Esophagus (tissue), 2 donors: ENCODE results near the gene ABCC11. TPM values are rescaled to one million over a fixed set of nuclear protein-coding genes. Genes with fewer than 3 reads are reported as not detected.

Source experiments
- H3K27ac ChIP-seq, 2 donors: one replicate each; pipeline ENCODE4 v1.5.1; 2013; ENCODE audit warnings: low read depth in 2 of 2, mild to moderate bottlenecking in 2 of 2, inconsistent platforms in 1 of 2, low read length in 1 of 2, moderate library complexity in 1 of 2
- H3K27me3 ChIP-seq, 2 donors: one replicate each; pipeline ENCODE4 v1.6.1; 2013; ENCODE audit warnings: low read length in 2 of 2, control low read depth in 1 of 2, mild to moderate bottlenecking in 1 of 2; ENCODE audit not compliant: insufficient read depth in 2 of 2, control insufficient read depth in 1 of 2
- H3K36me3 ChIP-seq, 2 donors: one replicate each; pipeline ENCODE4 v1.6.1; 2013; ENCODE audit warnings: low read length in 1 of 2; ENCODE audit not compliant: control insufficient read depth in 2 of 2, insufficient read depth in 2 of 2
- H3K4me1 ChIP-seq, 2 donors: one replicate each; pipeline ENCODE4 v1.6.1; 2013; ENCODE audit warnings: low read length in 1 of 2; ENCODE audit not compliant: control insufficient read depth in 2 of 2, insufficient read depth in 2 of 2
- H3K4me3 ChIP-seq, 2 donors: one replicate each; pipeline ENCODE4 v1.5.1; 2013; ENCODE audit warnings: low read length in 2 of 2, mild to moderate bottlenecking in 2 of 2, low read depth in 1 of 2, moderate library complexity in 1 of 2
- H3K9me3 ChIP-seq, 2 donors: one replicate each; pipeline ENCODE4 v1.6.1; 2013; ENCODE audit warnings: mild to moderate bottlenecking in 2 of 2, low read depth in 1 of 2, low read length in 1 of 2, moderate library complexity in 1 of 2; ENCODE audit not compliant: control insufficient read depth in 2 of 2, insufficient read depth in 1 of 2
- WGBS, 2 donors: extraction: QIAGEN DNeasy Blood & Tissue Kit; methylation state at CpG; one replicate each; pipeline ENCODE4 v1.1.7; 2013; 5-methylcytosine and 5-hydroxymethylcytosine counted together
- polyA plus RNA-seq, 2 donors: library from polyadenylated mRNA; stranded (reverse); fragments of 200-250 nt; gene quantifications; one replicate each; pipeline ENCODE4 v1.2.3, GENCODE V29; 2013
- donor health status: healthy with polysubstance abuse.
- donor health status: Bipolar disorder and iron deficiency.

ABCC11 gene
- polyA plus RNA-seq, 2 donors, result 0.08 TPM

DNA sequence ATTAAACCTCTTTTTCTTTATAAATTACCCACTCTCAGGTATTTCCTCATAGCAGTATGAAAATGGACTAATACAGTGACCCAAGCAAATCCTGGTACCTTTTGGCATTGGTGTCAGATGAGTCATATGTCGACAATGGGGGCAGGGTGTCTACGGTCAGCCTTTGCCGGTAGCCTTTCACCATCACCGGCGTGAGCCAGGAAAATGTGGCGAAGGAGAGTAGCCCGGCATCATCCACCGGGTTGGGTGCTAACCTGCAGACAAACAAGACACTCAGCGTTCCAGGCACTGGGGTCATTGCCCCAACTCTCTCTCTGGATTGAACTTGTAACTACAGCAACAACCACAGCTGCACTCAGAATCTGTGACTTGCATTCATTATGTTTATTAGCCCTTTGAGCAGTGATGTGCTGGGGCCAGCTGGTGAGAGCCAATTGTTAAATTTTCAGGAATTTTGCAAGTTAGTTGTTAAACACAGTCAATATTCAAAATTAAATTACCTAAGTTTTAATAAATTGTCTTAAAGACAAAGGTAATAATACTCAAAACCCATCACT is 103.4 kb downstream of the ABCC11 start:
- no peaks in the 10 kb centered on the region for H3K36me3 ChIP-seq
- WGBS, 2 donors, result 94% methylated on average over 9 of the region's 9 CpGs
- H3K4me3 ChIP-seq, result no peak overlapping the region
- no peak overlapping the region for H3K27ac ChIP-seq
- peaks cover 2 to 7% of the 10 kb centered on the region in 2 donors for H3K9me3 ChIP-seq
- H3K4me1 ChIP-seq, result no peaks in the 10 kb centered on the region
- no peaks in the 10 kb centered on the region for H3K27me3 ChIP-seq

DNA sequence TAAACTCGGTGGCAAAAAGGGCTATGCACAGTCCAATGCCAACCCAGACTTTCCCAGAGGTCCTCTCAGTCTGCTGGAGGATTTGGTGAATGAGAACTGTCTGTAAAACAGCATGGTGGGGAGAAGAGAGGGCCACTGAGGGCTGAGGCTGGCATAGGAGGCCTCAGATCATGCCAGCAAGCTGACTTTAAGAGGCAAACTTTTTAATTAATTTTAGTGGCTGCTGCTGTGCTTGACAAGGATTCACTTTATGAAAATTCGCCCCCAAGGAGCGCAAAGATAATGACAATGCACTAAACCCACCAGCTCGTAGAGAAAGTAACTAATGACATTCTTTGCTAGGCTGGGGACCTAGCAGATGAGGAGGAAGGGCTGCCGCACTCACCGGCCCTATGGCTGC is 106.5 kb downstream of the ABCC11 start:
- 91 to 93% methylated on average over 6 of the region's 6 CpGs for WGBS, 2 donors
- no peaks in the 10 kb centered on the region for H3K9me3 ChIP-seq
- no peaks in the 10 kb centered on the region for H3K36me3 ChIP-seq

DNA sequence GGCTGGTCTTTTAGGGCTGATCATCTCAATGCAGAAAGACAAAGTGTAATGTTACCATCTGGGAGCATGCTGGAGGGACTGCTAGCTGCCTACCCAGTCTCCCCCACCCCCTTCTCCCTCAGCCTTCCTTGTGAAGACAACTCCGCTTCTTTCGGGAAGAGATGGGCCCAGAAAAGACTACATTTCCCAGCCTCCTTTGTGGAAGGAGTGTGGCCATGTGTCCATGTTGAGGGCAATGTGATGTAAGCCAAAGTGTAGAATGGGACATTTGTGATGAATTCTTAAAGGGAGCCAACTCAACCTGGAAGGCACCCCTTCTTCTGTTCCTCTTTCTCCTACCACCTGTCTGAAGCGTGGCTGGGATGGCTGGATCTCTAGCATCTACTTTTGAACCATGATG is 107.8 kb downstream of the ABCC11 start:
- H3K27me3 ChIP-seq, result no peaks in the 10 kb centered on the region
- H3K4me1 ChIP-seq, result no peaks in the 10 kb centered on the region
- WGBS, 2 donors, result 87 to 91% methylated on average over 3 of the region's 3 CpGs
- H3K4me3 ChIP-seq, result no peak overlapping the region
- no peaks in the 10 kb centered on the region for H3K9me3 ChIP-seq
- H3K27ac ChIP-seq, result no peak overlapping the region
- H3K36me3 ChIP-seq, result no peaks in the 10 kb centered on the region

More for the DNA sequence above, 106.5 kb downstream of the ABCC11 start:
- no peak overlapping the region for H3K27ac ChIP-seq
- no peaks in the 10 kb centered on the region for H3K4me1 ChIP-seq
- H3K27me3 ChIP-seq, result no peaks in the 10 kb centered on the region
- no peak overlapping the region for H3K4me3 ChIP-seq

DNA sequence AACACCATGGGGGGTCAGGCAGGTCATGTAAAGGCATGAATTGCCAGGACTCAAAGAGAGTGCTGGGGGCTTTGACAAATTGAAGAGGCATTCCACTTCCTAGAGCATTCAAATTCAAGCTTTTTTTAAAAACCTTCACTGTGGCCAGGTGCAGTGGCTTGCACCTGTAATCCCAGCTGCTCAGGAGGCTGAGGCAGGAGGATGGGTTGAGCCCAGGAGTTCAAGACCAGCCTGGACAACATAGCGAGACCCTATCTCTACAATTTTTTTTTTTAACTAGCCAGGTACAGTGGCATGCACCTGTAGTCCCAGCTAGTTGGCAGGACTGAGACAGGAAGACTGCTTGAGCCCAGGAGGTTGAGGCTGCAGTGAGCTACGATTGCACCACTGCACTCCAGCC is 108.8 kb downstream of the ABCC11 start:
- Histone ChIP-seq H3K27ac (no peak overlapping the region), H3K27me3 (no peaks in the 10 kb centered on the region), H3K4me1 (no peaks in the 10 kb centered on the region), H3K4me3 (no peak overlapping the region), H3K36me3 (no peaks in the 10 kb centered on the region), H3K9me3 (no peaks in the 10 kb centered on the region)
- 82 to 91% methylated on average over 2 of the region's 2 CpGs for WGBS, 2 donors

DNA sequence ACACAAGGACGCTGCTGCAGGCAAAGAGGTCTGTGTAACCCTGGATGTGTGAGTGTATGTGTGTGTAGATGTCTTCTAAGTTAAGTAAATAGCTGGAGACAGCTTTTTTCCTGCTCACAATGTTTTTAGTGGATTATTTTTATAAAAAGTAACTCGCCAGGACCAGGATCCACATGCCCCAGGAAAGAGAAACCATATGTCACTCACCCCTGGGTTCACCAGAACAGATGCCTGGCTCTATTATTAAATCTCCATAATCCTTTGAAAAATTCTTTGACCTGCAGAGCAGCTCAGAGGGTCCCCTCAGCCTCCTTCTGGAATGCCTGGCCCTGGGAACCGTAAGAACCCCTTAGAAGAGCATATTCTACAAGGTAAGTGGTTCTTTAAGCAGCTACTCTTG is 109.5 kb downstream of the ABCC11 start:
- Histone ChIP-seq H3K4me3 (no peak overlapping the region), H3K27me3 (no peaks in the 10 kb centered on the region), H3K9me3 (no peaks in the 10 kb centered on the region), H3K27ac (no peak overlapping the region), H3K4me1 (no peaks in the 10 kb centered on the region), H3K36me3 (no peaks in the 10 kb centered on the region)
- WGBS, 2 donors, result 81 to 85% methylated on average over 3 of the region's 3 CpGs

DNA sequence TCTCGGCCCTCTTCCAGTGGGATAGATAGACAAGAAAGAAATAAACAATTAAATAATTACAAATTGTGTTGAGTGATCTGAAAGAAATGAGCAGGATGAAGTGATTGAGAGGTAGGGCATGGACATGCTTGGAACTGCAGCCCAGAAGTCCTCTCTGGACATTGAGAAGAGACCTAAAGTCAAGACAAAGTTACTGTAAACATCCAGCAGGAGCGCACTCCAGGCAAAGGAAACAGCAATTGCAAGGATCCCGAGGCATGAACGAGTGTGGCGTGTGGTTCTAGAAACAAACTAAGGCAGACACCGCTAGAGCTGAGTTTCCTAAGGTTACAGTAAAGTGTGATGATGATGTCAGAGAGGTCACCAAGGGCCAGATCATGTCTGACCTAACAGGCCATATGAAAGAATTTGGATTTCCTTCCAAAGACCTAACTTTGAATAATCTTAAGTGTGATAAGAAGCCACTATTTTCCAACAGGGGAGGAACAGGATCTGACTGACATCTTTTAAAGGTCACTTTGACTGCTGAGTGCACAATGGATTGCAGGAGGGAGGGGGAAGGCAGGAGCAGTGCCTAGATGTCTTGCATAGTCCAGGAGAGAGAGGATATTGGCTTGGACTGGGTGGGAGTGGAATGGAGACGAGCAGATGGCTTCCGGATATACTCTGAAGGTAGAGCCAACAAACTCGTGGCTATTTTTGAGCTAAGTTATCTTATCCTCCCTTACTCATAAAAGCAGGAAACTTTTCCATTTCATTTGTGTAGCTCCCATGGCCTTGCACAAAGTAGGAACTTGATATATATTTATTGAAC is 110.6 kb downstream of the ABCC11 start:
- H3K36me3 ChIP-seq, result no peaks in the 10 kb centered on the region
- H3K27me3 ChIP-seq, result no peaks in the 10 kb centered on the region
- no peaks in the 10 kb centered on the region for H3K9me3 ChIP-seq
- no peaks in the 10 kb centered on the region for H3K4me1 ChIP-seq
- 67 to 69% methylated on average over 9 of the region's 9 CpGs for WGBS, 2 donors
- H3K4me3 ChIP-seq, result no peak overlapping the region
- H3K27ac ChIP-seq, result no peak overlapping the region

DNA sequence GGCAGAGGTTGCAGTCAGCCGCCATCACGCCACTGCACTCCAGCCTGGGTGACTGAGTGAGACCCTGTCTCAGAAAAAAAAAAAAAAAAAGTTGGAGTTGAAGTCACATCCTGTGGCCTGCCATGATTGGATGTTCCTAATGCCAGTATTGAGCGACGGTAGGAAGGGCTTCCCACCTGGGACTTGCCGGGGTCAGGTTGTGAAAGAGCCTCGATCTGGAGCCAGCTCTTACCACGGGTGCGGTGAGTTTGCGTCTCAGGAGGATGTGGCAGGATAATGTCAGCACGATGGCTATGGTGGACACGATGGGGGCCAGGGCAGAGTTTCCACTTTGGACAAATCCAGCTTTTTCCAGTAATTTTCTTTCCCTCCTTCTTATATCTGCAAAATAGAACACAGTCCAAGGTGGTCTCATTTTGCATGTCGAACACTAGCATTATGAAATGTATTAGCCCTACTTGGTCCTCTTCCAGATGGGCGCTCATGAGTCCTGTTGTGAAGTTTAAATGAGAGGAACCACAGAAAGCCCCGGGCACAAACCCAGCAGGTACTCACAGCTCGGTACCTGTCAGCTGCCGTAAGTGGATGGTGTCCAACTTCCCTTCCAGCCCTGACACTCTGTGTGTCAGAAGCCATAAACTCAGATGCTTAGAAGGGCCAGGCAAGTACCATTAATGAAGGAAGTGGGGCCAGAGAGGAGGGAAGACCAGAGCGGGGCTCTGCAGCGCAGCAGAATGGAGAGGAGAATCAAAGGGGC is 113.7 kb downstream of the ABCC11 start:
- Histone ChIP-seq H3K36me3 (no peaks in the 10 kb centered on the region), H3K4me3 (no peak overlapping the region), H3K27ac (no peak overlapping the region), H3K9me3 (no peaks in the 10 kb centered on the region), H3K4me1 (no peaks in the 10 kb centered on the region), H3K27me3 (no peaks in the 10 kb centered on the region)
- WGBS, 2 donors, result 75 to 83% methylated on average over 18 of the region's 18 CpGs

DNA sequence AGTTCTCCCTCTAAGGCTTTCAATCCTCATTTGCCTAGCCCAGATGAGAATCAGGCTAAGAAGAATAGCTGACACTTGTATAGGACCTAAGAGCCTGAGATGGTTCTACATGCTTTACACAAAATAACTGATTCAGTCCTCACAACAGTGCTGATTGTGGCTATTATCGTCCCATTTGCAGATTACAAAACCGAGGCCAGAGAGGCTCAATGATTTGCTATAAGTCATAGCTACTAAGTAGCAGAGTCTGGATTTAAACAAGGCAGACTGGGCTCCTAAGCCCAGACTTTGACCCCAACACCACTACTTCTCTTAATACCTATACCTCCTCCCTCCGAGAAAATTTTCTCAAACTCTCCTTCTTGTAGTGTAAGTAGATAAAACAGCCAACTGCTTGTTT is 114.6 kb downstream of the ABCC11 start:
- Histone ChIP-seq H3K36me3 (no peaks in the 10 kb centered on the region), H3K27ac (no peak overlapping the region), H3K4me1 (no peaks in the 10 kb centered on the region), H3K4me3 (no peak overlapping the region), H3K9me3 (no peaks in the 10 kb centered on the region), H3K27me3 (no peaks in the 10 kb centered on the region)
- 79 to 86% methylated on average over 3 of the region's 3 CpGs for WGBS, 2 donors

DNA sequence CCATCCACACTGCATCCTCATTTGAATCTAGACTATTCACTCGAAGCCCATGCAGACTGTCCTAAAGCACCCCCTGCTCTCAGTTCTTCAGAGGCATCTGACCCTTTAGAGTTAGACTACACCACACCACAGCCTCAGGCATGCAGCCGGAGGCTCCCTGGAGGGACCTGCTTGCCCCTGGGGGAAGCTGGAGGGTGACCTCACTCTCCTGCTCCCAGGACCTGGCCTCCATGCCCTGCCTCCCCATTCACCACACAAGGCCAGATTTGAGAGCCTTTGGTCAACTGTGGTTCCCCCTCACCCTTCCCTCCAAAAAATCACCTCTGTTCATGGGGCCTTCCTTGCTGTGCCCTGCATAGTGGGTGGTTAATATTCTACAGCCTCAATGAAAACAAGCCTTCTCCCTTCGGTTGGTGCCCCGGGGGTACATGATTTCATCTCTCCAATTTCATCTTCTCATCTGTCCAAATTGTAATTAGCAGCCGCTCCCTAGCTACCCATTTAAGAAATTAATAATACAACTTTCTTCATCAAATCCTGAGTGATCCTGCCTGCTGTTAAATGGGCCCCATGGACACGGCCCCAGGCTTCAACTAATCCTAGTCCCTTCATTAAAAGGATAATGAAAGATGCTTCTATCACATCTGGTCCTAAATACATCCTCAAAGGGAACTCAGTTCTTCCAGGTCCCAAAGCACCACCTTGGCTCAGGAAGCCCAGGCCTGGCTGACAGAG is 116.0 kb downstream of the ABCC11 start:
- H3K9me3 ChIP-seq, result no peaks in the 10 kb centered on the region
- no peaks in the 10 kb centered on the region for H3K36me3 ChIP-seq
- no peak overlapping the region for H3K4me3 ChIP-seq
- H3K27ac ChIP-seq, result no peak overlapping the region
- WGBS, 2 donors, result 78 to 81% methylated on average over 6 of the region's 6 CpGs
- H3K4me1 ChIP-seq, result peaks cover 4% of the 10 kb centered on the region in 2 donors
- no peaks in the 10 kb centered on the region for H3K27me3 ChIP-seq
